ENCODE results near the gene TSPAN3.

Gene TSPAN3

GRCh38 chr15:76998663-76999285 lies 72.1 kb downstream of the TSPAN3 start:
- Mint-ChIP-seq H3K27me3 (no peaks in the 10 kb centered on the region), H3K4me1 (ENCODE audit: low read depth) (peaks cover 100% of the 10 kb centered on the region), H3K36me3 (ENCODE audit: low read depth) (peaks cover 66% of the 10 kb centered on the region), H3K27ac (peak overlapping the region; percentile 92), H3K4me3 (peak overlapping the region; percentile 27), H3K9me3 (no peaks in the 10 kb centered on the region)
- intact Hi-C loops (cut with micrococcal nuclease) = no loop called here

DNA sequence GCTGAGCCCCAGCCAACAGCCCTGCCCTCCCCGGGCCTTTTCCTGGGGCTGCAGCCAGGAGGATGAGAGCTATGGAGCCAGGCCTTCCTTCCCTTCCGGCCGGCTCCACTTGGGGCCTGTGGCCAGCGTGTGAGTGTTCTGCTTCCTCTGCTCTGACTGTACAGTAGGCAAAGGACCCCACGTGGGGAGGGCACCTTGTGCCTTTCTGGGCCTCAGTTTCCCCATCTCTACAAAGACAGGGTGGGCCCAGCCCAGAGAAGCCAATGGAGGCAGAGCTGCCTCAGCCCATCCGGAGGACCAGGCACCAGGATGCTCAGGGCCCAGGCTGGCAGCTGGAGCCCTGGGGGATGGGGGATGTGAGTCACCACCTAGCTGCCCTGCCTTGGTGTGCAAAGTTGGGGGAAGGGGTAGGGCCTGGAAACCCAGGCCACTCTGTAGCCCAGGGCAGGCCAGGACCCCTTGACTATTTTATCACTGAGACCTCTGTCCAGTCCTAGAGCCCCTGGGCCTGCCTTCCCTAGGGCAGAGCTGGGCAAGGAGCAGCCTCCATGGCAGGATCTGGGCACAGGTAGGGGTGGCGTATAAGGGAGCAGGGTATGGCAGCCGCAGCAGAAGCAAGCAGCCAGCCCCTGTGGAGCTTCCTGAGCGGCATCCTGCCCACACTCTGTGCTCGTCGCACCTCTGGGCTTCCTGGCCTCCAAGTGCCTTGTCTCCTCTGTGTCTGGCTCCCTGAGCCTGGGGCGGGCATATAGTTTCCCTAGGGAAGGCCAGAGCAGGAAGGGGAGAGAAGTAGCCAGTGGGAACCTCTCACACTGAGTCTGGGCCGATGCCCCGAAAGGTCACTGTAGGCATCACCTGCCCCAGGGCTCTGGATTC lies 74.1 kb downstream of the TSPAN3 start:
- H3K36me3 Mint-ChIP-seq (ENCODE audit: low read depth) = peaks cover 61% of the 10 kb centered on the region
- H3K27me3 Mint-ChIP-seq = no peaks in the 10 kb centered on the region
- H3K27ac Mint-ChIP-seq = peak overlapping the region; percentile 92
- H3K9me3 Mint-ChIP-seq = no peaks in the 10 kb centered on the region
- H3K4me1 Mint-ChIP-seq (ENCODE audit: low read depth) = peaks cover 100% of the 10 kb centered on the region
- intact Hi-C loops (cut with micrococcal nuclease) = no loop called here
- H3K4me3 Mint-ChIP-seq = peak overlapping the region; percentile 90

DNA sequence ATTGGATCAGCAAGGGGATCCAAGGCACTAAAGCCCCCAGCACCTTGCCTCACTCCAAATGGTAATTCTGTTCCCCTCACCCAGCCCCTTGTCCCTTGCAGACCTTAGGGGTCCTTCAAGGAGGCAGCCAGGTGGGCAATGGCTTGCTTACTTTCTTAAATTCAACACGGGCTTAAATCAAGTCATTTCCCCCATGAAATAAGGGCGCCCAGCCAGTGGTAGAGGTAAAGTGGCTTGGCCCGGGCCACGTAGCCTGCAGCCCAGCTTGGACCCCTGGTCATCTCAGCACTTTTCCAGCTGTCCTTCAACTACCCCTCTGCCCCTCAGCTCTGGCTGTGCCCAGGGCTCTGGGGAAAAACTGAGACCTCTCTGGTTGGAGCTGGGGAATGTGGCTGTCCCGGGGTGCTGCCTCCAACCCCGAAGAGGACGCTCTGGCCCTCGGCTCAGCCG lies 74.8 kb downstream of the TSPAN3 start:
- H3K9me3 Mint-ChIP-seq = no peaks in the 10 kb centered on the region
- H3K4me1 Mint-ChIP-seq (ENCODE audit: low read depth) = peaks cover 100% of the 10 kb centered on the region
- peak overlapping the region; percentile 92 for H3K27ac Mint-ChIP-seq
- H3K36me3 Mint-ChIP-seq (ENCODE audit: low read depth) = peaks cover 55% of the 10 kb centered on the region
- peak overlapping the region; percentile 90 for H3K4me3 Mint-ChIP-seq
- no peaks in the 10 kb centered on the region for H3K27me3 Mint-ChIP-seq
- intact Hi-C loops (cut with micrococcal nuclease) = no loop called here

DNA sequence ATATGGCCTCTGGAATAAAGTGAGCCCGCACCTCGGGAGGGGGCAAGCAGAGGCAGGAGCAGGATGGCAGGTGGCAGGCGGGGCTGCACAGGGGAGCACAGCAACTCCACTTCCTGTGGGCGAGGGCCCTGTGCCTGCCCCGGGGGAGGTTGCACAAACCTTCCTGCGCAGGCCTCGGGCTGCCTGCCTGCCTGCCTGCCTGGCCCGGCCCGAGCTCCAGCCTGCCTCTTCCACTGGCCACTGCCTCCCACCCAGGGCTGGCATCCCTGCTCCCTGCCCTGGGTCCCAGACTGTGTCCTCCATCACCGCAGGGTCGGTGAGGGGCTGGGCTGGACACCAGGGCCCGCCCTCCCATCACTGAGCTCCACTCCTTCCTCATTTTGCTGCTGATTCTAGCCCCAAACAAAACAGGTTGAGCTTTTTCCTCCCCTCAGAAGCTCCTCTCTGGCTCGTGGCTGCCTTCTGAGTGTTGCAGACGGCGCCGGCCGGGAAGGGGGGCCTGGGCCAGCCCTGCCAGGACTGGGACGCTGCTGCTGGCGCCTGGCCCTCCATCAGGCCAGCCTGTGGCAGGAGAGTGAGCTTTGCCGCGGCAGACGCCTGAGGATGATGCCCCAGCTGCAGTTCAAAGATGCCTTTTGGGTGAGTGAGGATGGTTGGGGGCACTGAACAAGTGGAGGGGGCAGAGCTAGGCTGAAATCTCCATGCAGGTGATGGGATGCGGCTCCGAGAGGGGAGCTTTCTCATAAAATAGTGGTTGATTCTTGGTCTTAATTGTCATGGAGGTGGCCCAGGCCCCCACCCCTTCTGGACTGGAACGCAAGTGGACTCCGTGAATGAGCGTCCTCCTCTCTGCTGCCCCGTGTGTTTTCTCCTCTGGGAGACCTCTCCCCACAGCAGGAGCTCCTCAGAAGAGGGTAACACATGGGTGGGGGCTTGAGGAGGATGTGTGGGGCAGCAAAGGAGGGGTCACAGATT lies 75.7 kb downstream of the TSPAN3 start, which contains the start of gene PSTPIP1:
Gene PSTPIP1, plus strand, starts transcription at position 156 of the 975 bp plus-strand sequence. Its CDS starts 448 bp downstream, at position 604.
- H3K4me3 Mint-ChIP-seq = peak within 1 kb of the TSS; percentile 90
- intact Hi-C loops (cut with micrococcal nuclease) = no loop called here
- H3K27me3 Mint-ChIP-seq = no peaks in the 10 kb centered on the region
- H3K4me1 Mint-ChIP-seq (ENCODE audit: low read depth) = peaks cover 100% of the 10 kb centered on the region
- no peaks in the 10 kb centered on the region for H3K9me3 Mint-ChIP-seq
- peak within 1 kb of the TSS; percentile 92 for H3K27ac Mint-ChIP-seq
- peaks cover 46% of the 10 kb centered on the region for H3K36me3 Mint-ChIP-seq (ENCODE audit: low read depth)

DNA sequence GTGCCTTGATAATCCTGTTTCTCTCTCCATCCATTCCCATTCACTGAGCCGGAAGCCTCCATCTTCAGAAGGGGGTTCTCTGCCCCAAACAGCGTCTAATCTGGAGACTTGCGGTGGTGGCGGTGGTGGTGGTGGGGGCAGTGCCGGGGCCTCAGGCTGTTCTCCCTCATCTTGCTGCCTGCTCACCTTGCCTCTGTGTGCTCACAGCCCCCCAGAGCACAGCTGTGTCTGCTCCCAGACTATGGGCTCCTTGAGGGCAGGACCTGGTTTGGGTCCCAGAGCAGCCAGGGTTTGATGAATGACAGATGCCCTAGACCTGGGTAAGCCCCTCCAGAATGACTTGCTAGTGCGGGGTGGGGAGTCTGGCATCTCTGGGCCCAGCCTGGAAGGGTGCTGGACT lies 76.4 kb downstream of the TSPAN3 start:
- Mint-ChIP-seq H3K9me3 (no peaks in the 10 kb centered on the region), H3K36me3 (ENCODE audit: low read depth) (peaks cover 39% of the 10 kb centered on the region), H3K4me3 (peak overlapping the region; percentile 11), H3K27me3 (no peaks in the 10 kb centered on the region), H3K27ac (peak overlapping the region; percentile 92), H3K4me1 (ENCODE audit: low read depth) (peaks cover 100% of the 10 kb centered on the region)
- intact Hi-C loops (cut with micrococcal nuclease) = no loop called here

DNA sequence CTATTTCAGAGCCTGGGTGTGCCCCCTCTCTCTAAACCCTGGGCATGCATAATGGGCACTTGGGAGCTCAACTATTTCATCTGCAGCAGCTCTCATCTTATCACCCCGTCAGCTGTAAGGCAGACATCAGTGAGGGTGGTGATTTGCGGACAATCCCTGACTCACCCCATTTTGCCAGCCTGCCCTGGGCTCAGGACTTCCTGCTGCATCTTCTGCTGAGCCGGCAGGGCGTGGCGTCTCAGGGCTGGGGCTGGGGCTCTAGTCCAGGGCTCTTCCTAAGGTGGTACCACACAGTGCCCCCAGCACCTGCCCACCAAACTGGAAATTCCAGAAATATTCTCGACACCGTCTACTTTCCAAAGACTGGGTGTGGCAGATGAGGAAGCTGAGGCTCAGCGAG lies 76.9 kb downstream of the TSPAN3 start:
- H3K27me3 Mint-ChIP-seq = no peaks in the 10 kb centered on the region
- H3K9me3 Mint-ChIP-seq = no peaks in the 10 kb centered on the region
- intact Hi-C loops (cut with micrococcal nuclease) = no loop called here
- H3K27ac Mint-ChIP-seq = peak overlapping the region; percentile 92
- H3K36me3 Mint-ChIP-seq (ENCODE audit: low read depth) = peaks cover 34% of the 10 kb centered on the region
- no peak overlapping the region for H3K4me3 Mint-ChIP-seq
- H3K4me1 Mint-ChIP-seq (ENCODE audit: low read depth) = peaks cover 100% of the 10 kb centered on the region

DNA sequence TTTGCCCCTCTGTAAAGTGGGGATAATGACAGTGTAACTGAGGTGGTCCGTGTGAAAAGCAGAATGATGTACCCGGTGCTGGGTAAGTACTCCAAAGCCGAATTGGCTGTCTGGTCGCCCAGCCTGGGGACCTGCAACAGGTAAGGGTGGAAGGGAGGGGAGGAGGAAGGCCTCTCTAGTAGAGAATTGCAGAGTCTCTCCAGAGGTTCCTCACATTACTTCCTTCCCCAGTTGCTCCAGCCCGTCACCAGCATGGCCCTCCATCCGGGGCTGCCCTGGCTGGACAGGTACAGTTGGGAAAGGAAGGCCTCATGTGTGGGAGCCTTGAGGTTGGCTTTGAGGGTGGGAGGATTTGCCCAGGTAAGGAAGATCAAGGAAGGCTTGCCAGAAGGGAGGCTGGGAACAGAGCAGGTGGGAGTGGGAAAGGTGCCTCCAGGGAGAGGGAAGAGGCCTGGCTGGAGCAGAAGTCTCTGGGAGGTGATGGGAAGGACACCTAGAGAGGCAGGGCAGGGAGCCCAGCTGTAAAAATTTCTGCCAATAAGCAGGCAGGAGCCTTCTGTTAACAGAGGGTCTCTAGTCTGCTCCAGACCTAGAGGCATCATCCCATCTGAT lies 77.7 kb downstream of the TSPAN3 start:
- Mint-ChIP-seq H3K4me1 (ENCODE audit: low read depth) (peaks cover 100% of the 10 kb centered on the region), H3K4me3 (peak overlapping the region; percentile 40), H3K27me3 (no peaks in the 10 kb centered on the region), H3K27ac (peak overlapping the region; percentile 92), H3K36me3 (ENCODE audit: low read depth) (peaks cover 26% of the 10 kb centered on the region), H3K9me3 (no peaks in the 10 kb centered on the region)
- intact Hi-C loops (cut with micrococcal nuclease) = no loop called here

- H3K36me3 Mint-ChIP-seq (ENCODE audit: low read depth) = peaks cover 14% of the 10 kb centered on the region
- intact Hi-C loops (cut with micrococcal nuclease) = no loop called here
- no peak overlapping the region for H3K4me3 Mint-ChIP-seq
Measured at GRCh38 chr15:76991741-76992645, 78.9 kb downstream of the TSPAN3 start.

More at GRCh38 chr15:76991741-76992645, 78.9 kb downstream of the TSPAN3 start:
- Mint-ChIP-seq H3K27ac (peak overlapping the region; percentile 92), H3K4me1 (ENCODE audit: low read depth) (peaks cover 99% of the 10 kb centered on the region), H3K9me3 (no peaks in the 10 kb centered on the region), H3K27me3 (no peaks in the 10 kb centered on the region)

Measured in dendritic cell treated with granulocyte-macrophage colony-stimulating factor and Interleukin-4, amounts not matched to agents 40 ng/mL and 50 ng/mL, for 4 days (primary cell).